Measurements from ENCODE around the gene TOP2A. TPM values are rescaled to one million over a fixed set of nuclear protein-coding genes. Genes with fewer than 3 reads are reported as not detected.
"Not testable (repeated sequence)": the region's sequence is repeated elsewhere in the genome, so short reads cannot be mapped to it uniquely, and the experiment has no call there.

Gene TOP2A
- total RNA-seq, 1 donor from 2014 or later: 0.48 TPM

GRCh38 chr17:40376541-40376940 lies 41.2 kb downstream of the TOP2A start:
- not testable (repeated sequence) for DNase-seq (ENCODE audit: low spot score)

DNA sequence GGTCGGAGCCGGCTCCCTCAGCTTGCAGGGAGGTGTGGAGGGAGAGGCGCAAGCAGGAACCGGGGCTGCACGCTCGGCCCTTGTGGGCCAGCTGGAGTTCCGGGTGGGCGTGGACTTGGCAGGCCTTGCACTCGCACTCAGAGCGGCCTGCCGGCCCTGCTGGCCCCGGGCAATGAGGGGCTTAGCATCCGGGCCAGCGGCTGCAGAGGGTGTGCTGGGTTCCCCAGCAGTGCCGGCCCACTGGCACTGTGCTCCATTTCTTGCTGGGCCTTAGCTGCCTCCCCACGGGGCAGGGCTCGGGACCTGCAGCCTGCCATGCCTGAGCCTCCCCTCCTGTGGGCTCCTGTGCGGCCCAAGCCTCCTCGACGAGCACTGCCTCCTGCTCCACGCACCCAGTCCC lies 41.9 kb downstream of the TOP2A start:
- DNase-seq (ENCODE audit: low spot score): not testable (repeated sequence)

GRCh38 chr17:40374821-40375498 lies 42.7 kb downstream of the TOP2A start:
- DNase-seq (ENCODE audit: low spot score): no peak

DNA sequence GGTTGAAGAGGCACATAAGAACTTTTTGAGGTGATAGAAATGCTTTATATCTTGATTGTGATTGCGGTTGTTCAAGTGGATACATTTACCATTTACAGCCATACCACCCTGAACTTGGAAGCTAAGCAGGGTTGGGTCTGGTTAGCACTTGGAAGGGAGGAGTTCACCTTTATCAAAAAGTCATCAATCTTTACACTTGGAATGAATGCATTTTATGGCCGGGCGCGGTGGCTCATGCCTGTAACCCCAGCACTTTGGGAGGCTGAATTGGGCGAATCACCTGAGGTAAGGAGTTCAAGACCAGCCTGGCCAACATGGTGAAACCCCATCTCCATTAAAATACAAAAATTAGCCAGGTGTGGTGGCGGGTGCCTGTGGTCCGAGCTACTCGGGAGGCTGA lies 43.7 kb downstream of the TOP2A start:
- DNase-seq (ENCODE audit: low spot score): no peak

DNA sequence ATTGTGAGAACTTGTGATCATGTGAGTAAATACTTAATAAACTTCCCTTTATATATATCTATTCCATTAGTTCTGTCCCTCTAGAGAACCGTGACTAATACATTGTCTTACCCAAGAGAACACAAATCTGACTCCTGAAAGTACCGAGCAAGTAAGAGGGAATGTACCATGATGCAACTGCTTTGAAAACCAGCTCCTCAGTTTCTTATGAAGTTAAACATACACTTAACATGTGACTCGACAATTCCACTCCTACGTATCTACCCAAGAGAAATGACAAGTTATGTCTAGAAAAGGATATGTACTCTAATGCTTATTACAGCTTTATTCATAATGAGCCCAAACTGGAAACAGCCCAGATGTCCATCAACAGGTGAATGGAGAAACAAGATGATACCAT lies 44.4 kb downstream of the TOP2A start:
- no peak for DNase-seq (ENCODE audit: low spot score)

GRCh38 chr17:40372644-40373043 lies 45.1 kb downstream of the TOP2A start:
- DNase-seq (ENCODE audit: low spot score): not testable (repeated sequence)

GRCh38 chr17:40372031-40372430 lies 45.7 kb downstream of the TOP2A start:
- no peak for DNase-seq (ENCODE audit: low spot score)

GRCh38 chr17:40371261-40371929 lies 46.3 kb downstream of the TOP2A start:
- DNase-seq (ENCODE audit: low spot score): no peak

DNA sequence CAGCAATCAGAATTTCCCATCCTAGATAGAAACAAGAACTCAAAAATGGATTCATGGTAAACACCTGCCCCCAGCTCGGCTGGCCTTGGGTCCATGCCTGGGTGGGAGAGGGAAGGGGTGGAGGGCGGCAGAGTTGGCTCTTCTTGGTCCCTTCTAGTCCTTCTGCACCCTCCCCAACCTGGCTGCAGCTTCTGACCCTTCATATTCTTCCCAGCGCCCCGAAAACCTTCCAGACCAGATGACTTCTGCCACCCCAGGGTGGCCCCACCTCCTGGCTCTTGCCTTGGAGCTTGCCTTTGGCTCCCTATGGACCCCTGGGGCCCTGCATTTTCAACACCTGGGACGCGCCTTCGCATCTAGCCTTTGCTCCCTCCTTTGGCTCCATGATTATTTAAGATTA lies 47.8 kb downstream of the TOP2A start:
- peak; percentile 84 for DNase-seq (ENCODE audit: low spot score)

GRCh38 chr17:40367728-40368127 lies 50.0 kb downstream of the TOP2A start:
- DNase-seq (ENCODE audit: low spot score): not testable (repeated sequence)

GRCh38 chr17:40366861-40367518 lies 50.7 kb downstream of the TOP2A start:
- DNase-seq (ENCODE audit: low spot score): no peak

GRCh38 chr17:40366076-40366860 lies 51.4 kb downstream of the TOP2A start:
- no peak for DNase-seq (ENCODE audit: low spot score)

DNA sequence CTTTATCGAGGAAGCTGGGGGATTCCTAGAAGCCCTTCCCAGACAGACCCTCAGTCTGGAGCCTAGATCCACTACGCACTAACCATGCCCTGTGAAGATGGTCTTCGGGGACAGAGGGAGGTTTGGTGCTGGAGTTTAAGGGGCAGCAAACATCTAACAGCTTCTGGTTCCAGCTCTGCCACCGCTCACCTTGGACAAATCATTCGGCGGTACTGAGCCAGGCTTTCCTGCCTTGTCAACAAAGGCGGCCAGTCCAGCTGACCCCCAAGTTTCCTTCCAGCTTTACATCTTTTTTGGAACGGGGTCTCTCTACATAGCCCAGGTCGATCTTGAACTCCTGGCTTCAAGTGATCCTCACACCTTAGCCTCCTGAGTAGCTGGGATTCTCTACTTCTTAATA lies 52.8 kb downstream of the TOP2A start:
- DNase-seq (ENCODE audit: low spot score): no peak

- no peak for DNase-seq (ENCODE audit: low spot score)
Observed at GRCh38 chr17:40364121-40364861, 53.4 kb downstream of the TOP2A start, which contains the start of gene GJD3. Gene GJD3, minus strand, starts transcription at chr17:40364737. Its CDS starts 922 bp downstream, at chr17:40363815.

- no peak for DNase-seq (ENCODE audit: low spot score)
Observed at GRCh38 chr17:40363111-40363827, 54.4 kb downstream of the TOP2A start.

DNA sequence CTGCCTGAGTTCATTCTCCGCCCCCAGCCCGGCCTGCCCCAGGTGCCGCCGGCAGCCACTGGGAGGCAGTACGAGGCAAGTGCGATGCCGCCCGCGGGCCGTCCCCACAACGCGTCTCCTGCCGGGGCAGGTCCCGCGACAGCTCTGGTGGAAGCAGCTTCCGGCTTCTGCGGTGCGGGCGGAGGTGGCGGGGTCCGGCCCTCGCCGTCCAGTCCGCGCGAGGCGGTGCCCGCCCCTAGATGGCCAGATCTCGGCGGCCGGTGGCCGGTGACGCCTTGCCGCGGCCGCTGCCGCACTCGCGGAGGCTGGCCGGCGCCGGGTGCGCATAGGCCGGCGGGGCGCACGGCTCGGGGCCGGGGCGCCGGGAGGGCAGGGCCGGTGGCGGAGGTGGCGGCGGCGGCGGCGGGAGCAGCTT lies 55.0 kb downstream of the TOP2A start:
- DNase-seq (ENCODE audit: low spot score): no peak

DNA sequence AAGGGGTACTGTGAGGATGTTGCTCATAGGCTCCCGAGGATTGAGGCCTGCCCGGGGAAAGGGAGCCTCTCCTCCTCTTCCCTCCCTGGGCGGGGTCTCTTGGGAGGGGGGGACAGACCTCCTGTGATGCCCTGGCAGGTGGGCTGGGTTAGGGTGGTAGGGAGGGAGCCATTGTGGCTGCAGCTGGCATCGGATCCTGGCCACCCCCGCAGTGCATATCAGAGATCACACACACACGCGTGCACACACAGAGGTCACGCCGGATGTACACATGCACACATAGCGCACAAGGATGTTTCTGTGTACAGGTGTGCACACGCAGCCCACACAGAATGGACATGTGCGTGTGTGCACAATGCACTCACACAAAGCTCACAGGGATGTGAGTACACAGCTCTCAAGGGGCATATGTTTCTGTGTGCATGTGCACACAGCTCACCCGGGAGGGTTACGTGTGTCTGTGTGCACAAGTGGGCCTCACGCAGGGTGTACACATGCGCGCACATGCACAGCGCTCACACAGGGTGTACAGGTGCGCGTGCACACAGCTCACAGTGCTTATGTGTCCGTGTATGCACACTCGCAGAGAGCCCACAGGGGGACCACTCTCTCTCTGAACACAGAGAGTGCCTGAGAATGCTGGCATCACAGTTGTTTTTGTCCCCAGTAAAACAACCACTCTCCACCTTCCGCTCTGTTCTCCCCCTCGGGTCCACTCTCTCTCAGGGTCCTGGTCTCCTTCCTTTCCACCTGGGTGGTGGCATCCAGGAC lies 55.6 kb downstream of the TOP2A start:
- no peak for DNase-seq (ENCODE audit: low spot score)

- DNase-seq (ENCODE audit: low spot score): no peak
Observed at GRCh38 chr17:40361063-40361924, 56.4 kb downstream of the TOP2A start.
